ENCODE results near the gene ZRANB3. TPM values are rescaled to one million over a fixed set of nuclear protein-coding genes. Genes with fewer than 3 reads are reported as not detected.
"Not testable (repeated sequence)": the region's sequence is repeated elsewhere in the genome, so short reads cannot be mapped to it uniquely, and the experiment has no call there.

The ZRANB3 gene
- polyA plus RNA-seq, 2 donors = 1.5 to 1.9 TPM

DNA sequence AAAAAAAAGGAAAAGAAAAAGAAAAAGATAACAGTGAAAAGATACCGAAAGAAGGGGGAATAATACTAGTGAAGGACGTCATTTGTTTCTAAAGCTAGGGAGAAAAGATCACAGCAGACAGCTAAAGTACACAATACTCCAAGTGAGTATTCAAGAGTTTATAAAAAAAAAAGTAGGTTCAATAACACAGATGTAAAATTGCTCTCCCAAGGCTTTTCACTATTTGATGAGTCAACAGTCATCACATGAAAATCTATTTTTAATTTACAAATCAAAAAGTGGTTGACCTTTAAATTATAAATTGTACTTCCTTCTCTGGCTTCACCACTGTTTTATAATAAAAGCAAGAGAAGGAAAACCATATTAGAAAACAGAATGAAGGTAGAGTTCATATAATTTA, 144.0 kb downstream of the ZRANB3 start:
- WGBS, 2 donors = 76 to 87% methylated on average over 2 of the region's 2 CpGs
- Histone ChIP-seq H3K36me3 (ENCODE audit: control insufficient read depth in 2 of 2, insufficient read depth in 2 of 2, low read length in 1 of 2) (no peaks in the 10 kb centered on the region), H3K4me1 (ENCODE audit: control insufficient read depth in 2 of 2, insufficient read depth in 2 of 2, low read length in 1 of 2) (no peaks in the 10 kb centered on the region), H3K27ac (ENCODE audit: low read depth in 2 of 2, low read length in 1 of 2) (no peak overlapping the region), H3K4me3 (ENCODE audit: low read depth in 1 of 2, low read length in 2 of 2) (no peak overlapping the region), H3K27me3 (ENCODE audit: control insufficient read depth in 1 of 2, insufficient read depth in 2 of 2, low read length in 2 of 2) (no peaks in the 10 kb centered on the region), H3K9me3 (ENCODE audit: control insufficient read depth in 2 of 2, insufficient read depth in 1 of 2, low read depth in 1 of 2, low read length in 1 of 2) (no peaks in the 10 kb centered on the region)

DNA sequence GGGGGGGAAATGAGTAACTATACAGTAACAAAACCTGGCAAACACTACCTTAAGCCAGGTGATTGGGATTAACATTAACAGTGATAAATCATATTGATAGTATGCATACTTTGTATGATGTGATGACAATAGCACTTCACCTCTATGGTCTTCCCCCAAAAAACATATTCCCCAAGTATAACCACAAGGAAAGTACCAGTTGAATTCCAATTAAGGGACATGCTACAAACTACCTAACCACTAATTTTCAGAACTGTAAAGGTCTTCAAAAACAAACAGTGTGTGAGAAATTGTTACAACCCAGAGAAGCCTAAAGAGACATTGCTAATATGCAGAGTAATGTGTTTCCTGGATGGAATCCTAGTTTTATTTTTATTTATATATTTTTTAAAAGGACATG, 152.4 kb downstream of the ZRANB3 start:
- H3K27me3 ChIP-seq (ENCODE audit: control insufficient read depth in 1 of 2, insufficient read depth in 2 of 2, low read length in 2 of 2) = no peaks in the 10 kb centered on the region
- H3K36me3 ChIP-seq (ENCODE audit: control insufficient read depth in 2 of 2, insufficient read depth in 2 of 2, low read length in 1 of 2) = no peaks in the 10 kb centered on the region
- peaks cover 4 to 9% of the 10 kb centered on the region in 2 donors for H3K9me3 ChIP-seq (ENCODE audit: control insufficient read depth in 2 of 2, insufficient read depth in 1 of 2, low read depth in 1 of 2, low read length in 1 of 2)
- H3K4me3 ChIP-seq (ENCODE audit: low read depth in 1 of 2, low read length in 2 of 2) = no peak overlapping the region
- no peaks in the 10 kb centered on the region for H3K4me1 ChIP-seq (ENCODE audit: control insufficient read depth in 2 of 2, insufficient read depth in 2 of 2, low read length in 1 of 2)
- no peak overlapping the region for H3K27ac ChIP-seq (ENCODE audit: low read depth in 2 of 2, low read length in 1 of 2)

DNA sequence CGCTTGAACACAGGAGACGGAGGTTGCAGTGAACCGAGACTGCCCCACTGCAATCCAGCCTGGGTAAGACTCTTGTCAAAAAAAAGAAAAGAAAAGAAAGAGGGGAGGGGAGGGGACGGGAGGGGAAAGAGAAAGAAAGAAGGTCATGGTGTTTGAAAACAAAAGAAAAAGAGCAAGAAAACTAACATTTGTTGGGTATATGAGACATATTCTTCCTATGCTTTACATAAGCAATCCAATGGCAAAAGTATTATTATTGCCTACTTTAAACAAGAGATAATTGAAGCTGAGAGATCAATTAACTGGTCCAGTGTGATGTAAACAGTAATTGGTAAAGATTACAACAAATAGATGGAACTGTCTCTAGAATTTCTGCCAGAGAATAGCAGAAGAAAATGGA, 157.3 kb downstream of the ZRANB3 start:
- no peaks in the 10 kb centered on the region for H3K36me3 ChIP-seq (ENCODE audit: control insufficient read depth in 2 of 2, insufficient read depth in 2 of 2, low read length in 1 of 2)
- no peak overlapping the region for H3K4me3 ChIP-seq (ENCODE audit: low read depth in 1 of 2, low read length in 2 of 2)
- H3K9me3 ChIP-seq (ENCODE audit: control insufficient read depth in 2 of 2, insufficient read depth in 1 of 2, low read depth in 1 of 2, low read length in 1 of 2) = no peaks in the 10 kb centered on the region
- WGBS, 2 donors = 84 to 95% methylated on average over 4 of the region's 4 CpGs
- no peaks in the 10 kb centered on the region for H3K27me3 ChIP-seq (ENCODE audit: control insufficient read depth in 1 of 2, insufficient read depth in 2 of 2, low read length in 2 of 2)
- H3K4me1 ChIP-seq (ENCODE audit: control insufficient read depth in 2 of 2, insufficient read depth in 2 of 2, low read length in 1 of 2) = no peaks in the 10 kb centered on the region
- H3K27ac ChIP-seq (ENCODE audit: low read depth in 2 of 2, low read length in 1 of 2) = no peak overlapping the region

DNA sequence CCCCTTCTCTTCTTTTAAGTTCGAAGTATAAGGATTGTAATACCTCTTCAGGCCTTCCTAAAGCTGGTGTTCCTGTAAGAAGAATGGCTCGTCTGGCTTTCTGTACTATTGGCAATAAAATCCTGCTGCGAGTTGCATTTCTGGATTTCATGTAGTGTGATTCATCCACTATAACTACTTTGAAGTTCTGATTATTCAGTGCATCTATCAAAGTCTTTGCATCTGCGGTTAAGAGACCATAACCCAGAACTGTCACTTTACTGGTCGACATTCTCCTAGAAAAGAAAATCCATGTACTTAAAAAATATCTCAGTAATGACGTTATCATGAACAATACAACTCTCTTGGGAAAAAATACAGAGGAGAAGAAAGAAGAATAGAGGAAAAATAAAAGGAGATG, 181.1 kb downstream of the ZRANB3 start:
- Histone ChIP-seq H3K4me3 (ENCODE audit: low read depth in 1 of 2, low read length in 2 of 2) (no peak overlapping the region), H3K27me3 (ENCODE audit: control insufficient read depth in 1 of 2, insufficient read depth in 2 of 2, low read length in 2 of 2) (no peaks in the 10 kb centered on the region)

DNA sequence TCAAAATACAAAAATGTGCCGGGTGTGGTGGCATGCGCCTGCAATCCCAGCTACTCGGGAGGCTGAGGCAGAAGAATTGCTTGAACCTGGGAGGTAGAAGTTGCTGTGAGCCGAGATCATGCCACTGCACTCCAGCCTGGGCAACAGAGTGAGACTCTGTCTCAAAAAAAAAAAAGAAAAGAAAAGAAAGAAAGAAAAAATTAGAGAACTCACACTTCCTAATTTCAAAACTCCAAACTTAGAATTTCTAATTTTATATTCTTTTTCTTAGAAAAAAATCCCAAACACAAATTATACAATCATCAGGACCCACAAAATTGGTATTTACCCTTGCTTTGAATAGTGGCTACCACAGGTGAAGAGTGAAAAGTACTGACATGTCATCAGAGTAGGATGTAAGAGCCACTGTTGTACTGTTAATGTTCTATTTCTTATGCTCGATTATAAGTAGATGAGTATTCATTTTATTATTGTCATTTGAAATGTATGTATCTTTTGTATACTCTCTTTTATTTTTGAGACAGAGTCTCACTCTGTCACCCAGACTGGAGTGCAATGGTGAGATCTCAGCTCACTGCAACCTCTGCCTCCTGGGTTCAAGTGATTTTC, 182.8 kb downstream of the ZRANB3 start:
- H3K36me3 ChIP-seq (ENCODE audit: control insufficient read depth in 2 of 2, insufficient read depth in 2 of 2, low read length in 1 of 2); H3K4me1 ChIP-seq (ENCODE audit: control insufficient read depth in 2 of 2, insufficient read depth in 2 of 2, low read length in 1 of 2): not testable (repeated sequence)
- 96 to 99% methylated on average over 5 of the region's 5 CpGs for whole genome bisulfite sequencing, 2 donors

More for the DNA sequence above, 181.1 kb downstream of the ZRANB3 start:
- 93 to 94% methylated on average over 6 of the region's 6 CpGs for WGBS, 2 donors
- Histone ChIP-seq H3K9me3 (ENCODE audit: control insufficient read depth in 2 of 2, insufficient read depth in 1 of 2, low read depth in 1 of 2, low read length in 1 of 2) (no peaks in the 10 kb centered on the region), H3K36me3 (ENCODE audit: control insufficient read depth in 2 of 2, insufficient read depth in 2 of 2, low read length in 1 of 2) (no peaks in the 10 kb centered on the region), H3K4me1 (ENCODE audit: control insufficient read depth in 2 of 2, insufficient read depth in 2 of 2, low read length in 1 of 2) (no peaks in the 10 kb centered on the region), H3K27ac (ENCODE audit: low read depth in 2 of 2, low read length in 1 of 2) (no peak overlapping the region)

DNA sequence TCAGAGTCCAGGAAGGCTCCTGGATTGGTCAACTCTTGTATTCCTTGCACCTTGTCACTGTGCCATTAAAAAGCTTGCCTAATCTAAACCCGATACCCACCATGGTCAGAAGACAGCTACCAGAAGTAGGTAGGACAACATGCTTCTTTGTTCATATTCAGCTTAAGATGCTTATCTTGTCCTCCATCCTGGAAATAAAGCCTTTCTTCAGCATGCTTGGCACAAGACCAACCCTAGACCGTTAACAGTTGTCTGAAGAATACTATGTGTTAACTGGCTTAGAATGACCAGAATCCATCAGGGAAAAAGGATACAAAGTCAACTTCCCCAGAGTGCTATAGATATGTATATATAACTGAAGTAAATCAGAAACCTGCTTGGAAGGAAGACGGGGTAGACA, 193.9 kb downstream of the ZRANB3 start:
- WGBS, 2 donors = 87 to 88% methylated on average over 3 of the region's 3 CpGs
- Histone ChIP-seq H3K4me1 (ENCODE audit: control insufficient read depth in 2 of 2, insufficient read depth in 2 of 2, low read length in 1 of 2) (no peaks in the 10 kb centered on the region), H3K4me3 (ENCODE audit: low read depth in 1 of 2, low read length in 2 of 2) (no peak overlapping the region), H3K27ac (ENCODE audit: low read depth in 2 of 2, low read length in 1 of 2) (no peak overlapping the region), H3K36me3 (ENCODE audit: control insufficient read depth in 2 of 2, insufficient read depth in 2 of 2, low read length in 1 of 2) (no peaks in the 10 kb centered on the region), H3K27me3 (ENCODE audit: control insufficient read depth in 1 of 2, insufficient read depth in 2 of 2, low read length in 2 of 2) (no peaks in the 10 kb centered on the region), H3K9me3 (ENCODE audit: control insufficient read depth in 2 of 2, insufficient read depth in 1 of 2, low read depth in 1 of 2, low read length in 1 of 2) (no peaks in the 10 kb centered on the region)

More for the DNA sequence above, 182.8 kb downstream of the ZRANB3 start:
- H3K4me3 ChIP-seq (ENCODE audit: low read depth in 1 of 2, low read length in 2 of 2); H3K27ac ChIP-seq (ENCODE audit: low read depth in 2 of 2, low read length in 1 of 2); H3K27me3 ChIP-seq (ENCODE audit: control insufficient read depth in 1 of 2, insufficient read depth in 2 of 2, low read length in 2 of 2); H3K9me3 ChIP-seq (ENCODE audit: control insufficient read depth in 2 of 2, insufficient read depth in 1 of 2, low read depth in 1 of 2, low read length in 1 of 2): not testable (repeated sequence)

DNA sequence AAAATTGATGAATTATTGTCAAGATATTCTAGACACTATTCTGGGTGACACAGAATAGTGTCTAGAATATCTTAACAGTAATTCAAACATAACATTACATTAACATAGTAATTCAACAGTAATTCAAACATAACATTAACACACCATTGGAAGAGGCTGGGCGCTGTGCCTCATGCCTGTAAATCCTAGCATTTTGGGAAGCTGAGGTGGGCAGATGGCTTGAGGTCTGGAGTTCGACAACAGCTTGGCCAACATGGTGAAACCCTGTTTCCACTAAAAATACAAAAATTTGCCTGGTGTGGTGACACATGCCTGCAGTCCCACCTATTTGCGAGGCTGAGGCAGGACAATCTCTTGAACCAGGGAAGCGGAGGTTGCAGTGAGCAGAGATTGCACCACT, 195.8 kb downstream of the ZRANB3 start:
- no peaks in the 10 kb centered on the region for H3K36me3 ChIP-seq (ENCODE audit: control insufficient read depth in 2 of 2, insufficient read depth in 2 of 2, low read length in 1 of 2)
- no peak overlapping the region for H3K4me3 ChIP-seq (ENCODE audit: low read depth in 1 of 2, low read length in 2 of 2)
- H3K27me3 ChIP-seq (ENCODE audit: control insufficient read depth in 1 of 2, insufficient read depth in 2 of 2, low read length in 2 of 2) = no peaks in the 10 kb centered on the region
- no peaks in the 10 kb centered on the region for H3K4me1 ChIP-seq (ENCODE audit: control insufficient read depth in 2 of 2, insufficient read depth in 2 of 2, low read length in 1 of 2)
- no peaks in the 10 kb centered on the region for H3K9me3 ChIP-seq (ENCODE audit: control insufficient read depth in 2 of 2, insufficient read depth in 1 of 2, low read depth in 1 of 2, low read length in 1 of 2)
- WGBS, 2 donors = 96 to 98% methylated on average over 4 of the region's 4 CpGs
- H3K27ac ChIP-seq (ENCODE audit: low read depth in 2 of 2, low read length in 1 of 2) = no peak overlapping the region

DNA sequence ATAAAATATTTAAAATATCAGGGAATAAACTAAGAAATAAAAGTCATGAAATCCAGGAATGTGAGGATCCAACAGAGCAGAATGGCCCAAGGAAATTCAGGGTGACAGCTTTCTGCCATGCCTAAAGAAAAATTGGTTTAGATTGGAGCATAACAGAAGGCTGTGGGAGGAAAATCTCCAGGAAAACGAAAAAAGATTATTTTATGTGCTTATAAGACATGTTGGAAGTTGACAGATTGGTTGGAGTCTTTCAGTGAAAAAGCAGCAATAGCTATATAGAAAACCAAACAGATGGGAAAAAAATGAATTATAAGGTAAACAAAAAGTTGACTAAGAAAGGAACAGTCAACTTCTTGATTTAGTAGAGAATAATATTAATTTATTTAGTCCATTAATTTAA, 203.9 kb downstream of the ZRANB3 start:
- Histone ChIP-seq H3K36me3 (ENCODE audit: control insufficient read depth in 2 of 2, insufficient read depth in 2 of 2, low read length in 1 of 2) (no peaks in the 10 kb centered on the region), H3K27me3 (ENCODE audit: control insufficient read depth in 1 of 2, insufficient read depth in 2 of 2, low read length in 2 of 2) (no peaks in the 10 kb centered on the region), H3K27ac (ENCODE audit: low read depth in 2 of 2, low read length in 1 of 2) (no peak overlapping the region), H3K9me3 (ENCODE audit: control insufficient read depth in 2 of 2, insufficient read depth in 1 of 2, low read depth in 1 of 2, low read length in 1 of 2) (no peaks in the 10 kb centered on the region), H3K4me1 (ENCODE audit: control insufficient read depth in 2 of 2, insufficient read depth in 2 of 2, low read length in 1 of 2) (no peaks in the 10 kb centered on the region), H3K4me3 (ENCODE audit: low read depth in 1 of 2, low read length in 2 of 2) (no peak overlapping the region)
- 54 to 65% methylated on average over 1 of the region's 1 CpG for WGBS, 2 donors

DNA sequence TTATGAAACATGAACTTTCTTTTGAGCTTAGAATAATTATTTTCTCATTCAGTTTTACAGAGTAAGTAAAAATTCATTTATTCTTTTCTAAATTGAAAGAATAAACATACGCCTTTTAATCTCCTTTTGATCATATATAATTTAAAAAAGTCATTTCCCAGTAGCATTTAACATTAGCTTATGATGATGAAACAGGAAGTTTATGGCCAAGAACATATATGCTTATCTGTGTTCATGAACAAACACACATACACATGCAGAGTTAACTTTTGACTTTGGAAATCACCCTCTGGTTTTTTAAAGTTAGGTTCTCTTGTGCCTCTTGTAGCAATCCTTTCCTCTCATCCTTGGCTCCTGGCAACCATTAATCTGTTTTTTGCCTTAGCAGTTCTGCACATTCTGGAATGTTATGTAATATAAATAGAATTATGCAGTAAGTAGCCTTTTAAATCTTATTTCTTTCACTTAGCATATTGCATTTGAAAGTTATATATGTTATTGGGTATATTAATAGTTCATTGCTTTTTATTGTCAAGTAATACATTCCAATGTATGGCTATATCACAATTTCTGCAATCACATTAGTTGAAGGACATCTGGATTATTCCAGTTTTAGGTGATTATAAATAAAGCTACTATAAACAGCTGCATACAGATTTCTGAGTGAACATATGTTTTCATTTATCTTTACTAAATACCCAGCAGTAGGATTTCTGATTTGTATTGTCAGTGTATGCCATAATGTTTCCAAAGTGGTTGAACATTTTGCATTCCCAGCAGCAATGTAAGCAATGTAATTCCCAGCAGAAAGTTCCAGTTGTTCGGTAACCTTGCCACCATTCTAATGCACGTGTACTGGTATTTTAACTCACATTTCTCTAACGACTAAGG, 210.3 kb downstream of the ZRANB3 start:
- no peaks in the 10 kb centered on the region for H3K27me3 ChIP-seq (ENCODE audit: control insufficient read depth in 1 of 2, insufficient read depth in 2 of 2, low read length in 2 of 2)
- WGBS, 2 donors = 81 to 82% methylated on average over 4 of the region's 4 CpGs

DNA sequence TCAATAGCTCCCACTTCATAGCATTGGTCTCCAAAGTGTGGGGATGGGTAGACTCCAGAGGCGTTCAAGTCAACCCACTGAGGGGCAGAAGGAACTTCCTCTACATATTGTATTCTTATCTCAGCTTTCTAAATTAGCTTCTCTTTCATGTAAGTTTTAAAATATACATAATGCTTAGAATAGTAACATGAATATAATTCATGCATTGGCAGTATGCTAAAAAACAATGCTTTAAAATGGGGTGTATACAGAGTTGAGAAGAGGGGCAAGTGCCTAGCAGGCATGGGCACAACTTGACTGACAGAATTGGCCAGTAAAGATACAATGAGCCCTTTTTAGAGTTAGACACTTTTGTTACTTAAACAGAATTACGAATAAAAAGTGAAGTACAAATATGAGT, 212.2 kb downstream of the ZRANB3 start:
- H3K4me1 ChIP-seq (ENCODE audit: control insufficient read depth in 2 of 2, insufficient read depth in 2 of 2, low read length in 1 of 2) = no peaks in the 10 kb centered on the region
- H3K27me3 ChIP-seq (ENCODE audit: control insufficient read depth in 1 of 2, insufficient read depth in 2 of 2, low read length in 2 of 2) = no peaks in the 10 kb centered on the region
- H3K36me3 ChIP-seq (ENCODE audit: control insufficient read depth in 2 of 2, insufficient read depth in 2 of 2, low read length in 1 of 2) = no peaks in the 10 kb centered on the region
- H3K27ac ChIP-seq (ENCODE audit: low read depth in 2 of 2, low read length in 1 of 2) = no peak overlapping the region
- no peak overlapping the region for H3K4me3 ChIP-seq (ENCODE audit: low read depth in 1 of 2, low read length in 2 of 2)
- no peaks in the 10 kb centered on the region for H3K9me3 ChIP-seq (ENCODE audit: control insufficient read depth in 2 of 2, insufficient read depth in 1 of 2, low read depth in 1 of 2, low read length in 1 of 2)
- WGBS, 2 donors = 81 to 83% methylated on average over 2 of the region's 2 CpGs

More for the DNA sequence above, 210.3 kb downstream of the ZRANB3 start:
- Histone ChIP-seq H3K4me1 (ENCODE audit: control insufficient read depth in 2 of 2, insufficient read depth in 2 of 2, low read length in 1 of 2) (no peaks in the 10 kb centered on the region), H3K9me3 (ENCODE audit: control insufficient read depth in 2 of 2, insufficient read depth in 1 of 2, low read depth in 1 of 2, low read length in 1 of 2) (no peaks in the 10 kb centered on the region), H3K36me3 (ENCODE audit: control insufficient read depth in 2 of 2, insufficient read depth in 2 of 2, low read length in 1 of 2) (no peaks in the 10 kb centered on the region), H3K4me3 (ENCODE audit: low read depth in 1 of 2, low read length in 2 of 2) (no peak overlapping the region), H3K27ac (ENCODE audit: low read depth in 2 of 2, low read length in 1 of 2) (no peak overlapping the region)
